Testis (tissue), 2 donors: ENCODE measurements around the gene IGSF21.

Experiments
- POLR2A ChIP-seq: fragments of 450-650 bp; IDR thresholded peaks from one replicate; pipeline ENCODE4 v1.6.1; 2017; ENCODE audit warnings: antibody characterized with exemption, mild to moderate bottlenecking, moderate library complexity
- TF ChIP-seq, protein P1 (sequence below), 3 experiments: fragments of 450-650 bp in 2 of 3; fragments of 200-600 bp in 1 of 3; sonication (generic) in 1 of 3; IDR thresholded peaks; one replicate each; pipeline ENCODE4 v1.5.1; 2016 to 2019; ENCODE audit warnings: antibody characterized with exemption in 3 of 3, mild to moderate bottlenecking in 2 of 3, moderate library complexity in 1 of 3

DNA sequence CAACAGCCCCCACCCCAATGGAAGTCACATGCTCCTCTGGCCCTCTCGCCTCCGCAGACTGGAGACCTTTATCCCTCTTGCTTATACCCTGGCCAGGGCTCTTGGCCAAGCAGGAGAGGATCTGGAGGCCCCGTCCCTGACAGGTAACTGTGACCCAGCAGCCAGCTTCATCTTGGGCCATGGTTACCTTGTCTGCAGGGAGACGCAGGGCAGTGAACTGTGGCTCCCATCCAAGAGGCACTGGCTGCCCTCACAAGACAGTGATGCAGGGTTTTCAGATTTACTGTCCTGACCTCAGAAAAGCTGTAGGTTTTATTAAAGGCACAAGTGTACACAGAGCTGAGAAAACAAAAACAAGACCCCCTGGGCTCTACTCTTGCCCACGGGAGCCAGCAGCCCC is 276.5 kb downstream of the IGSF21 start:
- TF ChIP-seq, protein P1, sequence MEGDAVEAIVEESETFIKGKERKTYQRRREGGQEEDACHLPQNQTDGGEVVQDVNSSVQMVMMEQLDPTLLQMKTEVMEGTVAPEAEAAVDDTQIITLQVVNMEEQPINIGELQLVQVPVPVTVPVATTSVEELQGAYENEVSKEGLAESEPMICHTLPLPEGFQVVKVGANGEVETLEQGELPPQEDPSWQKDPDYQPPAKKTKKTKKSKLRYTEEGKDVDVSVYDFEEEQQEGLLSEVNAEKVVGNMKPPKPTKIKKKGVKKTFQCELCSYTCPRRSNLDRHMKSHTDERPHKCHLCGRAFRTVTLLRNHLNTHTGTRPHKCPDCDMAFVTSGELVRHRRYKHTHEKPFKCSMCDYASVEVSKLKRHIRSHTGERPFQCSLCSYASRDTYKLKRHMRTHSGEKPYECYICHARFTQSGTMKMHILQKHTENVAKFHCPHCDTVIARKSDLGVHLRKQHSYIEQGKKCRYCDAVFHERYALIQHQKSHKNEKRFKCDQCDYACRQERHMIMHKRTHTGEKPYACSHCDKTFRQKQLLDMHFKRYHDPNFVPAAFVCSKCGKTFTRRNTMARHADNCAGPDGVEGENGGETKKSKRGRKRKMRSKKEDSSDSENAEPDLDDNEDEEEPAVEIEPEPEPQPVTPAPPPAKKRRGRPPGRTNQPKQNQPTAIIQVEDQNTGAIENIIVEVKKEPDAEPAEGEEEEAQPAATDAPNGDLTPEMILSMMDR (IDR thresholded peaks at IDR 0.05) = no peak
- TF ChIP-seq POLR2A = no peak
